ENCODE data around the gene BRD8.
"Not testable (repeated sequence)": the region's sequence is repeated elsewhere in the genome, so short reads cannot be mapped to it uniquely, and the experiment has no call there.

The BRD8 gene

GRCh38 chr5:138160706-138161105 lies 17.7 kb downstream of the BRD8 start:
- no peak for DNase-seq

- no peak for DNase-seq
Measured at GRCh38 chr5:138159666-138160065, 18.8 kb downstream of the BRD8 start.

- DNase-seq = no peak
Measured at GRCh38 chr5:138157626-138158025, 20.8 kb downstream of the BRD8 start.

- not testable (repeated sequence) for DNase-seq
Measured at GRCh38 chr5:138155977-138156376, 22.5 kb downstream of the BRD8 start.

- DNase-seq = no peak
Measured at GRCh38 chr5:138149530-138149929, 28.9 kb downstream of the BRD8 start.

- DNase-seq = no peak
Measured at GRCh38 chr5:138148811-138149210, 29.6 kb downstream of the BRD8 start.

GRCh38 chr5:138143578-138143977 lies 34.9 kb downstream of the BRD8 start:
- DNase-seq = not testable (repeated sequence)

- DNase-seq = no peak
Measured at GRCh38 chr5:138141734-138142133, 36.7 kb downstream of the BRD8 start.

GRCh38 chr5:138140268-138140667 lies 38.2 kb downstream of the BRD8 start:
- DNase-seq = no peak

GRCh38 chr5:138139781-138140090 lies 38.7 kb downstream of the BRD8 start:
- DNase-seq = no peak

GRCh38 chr5:138138949-138139780 lies 39.3 kb downstream of the BRD8 start, which contains the start of gene NME5:
NME5 (minus strand) TSS chr5:138139428; CDS start chr5:138138780, 648 bp downstream.
- no peak for DNase-seq

GRCh38 chr5:138132543-138132942 lies 45.9 kb downstream of the BRD8 start:
- no peak for DNase-seq

GRCh38 chr5:138129347-138129746 lies 49.1 kb downstream of the BRD8 start:
- no peak for DNase-seq

GRCh38 chr5:138128334-138128733 lies 50.1 kb downstream of the BRD8 start:
- DNase-seq = no peak

GRCh38 chr5:138115254-138115653 lies 63.2 kb downstream of the BRD8 start:
- no peak for DNase-seq

- DNase-seq = no peak
Measured at GRCh38 chr5:138111937-138112336, 66.5 kb downstream of the BRD8 start.

GRCh38 chr5:138111181-138111580 lies 67.2 kb downstream of the BRD8 start:
- no peak for DNase-seq

- no peak for DNase-seq
Measured at GRCh38 chr5:138110266-138110963, 68.0 kb downstream of the BRD8 start.

GRCh38 chr5:138109463-138110265 lies 68.8 kb downstream of the BRD8 start:
- no peak for DNase-seq

GRCh38 chr5:138107213-138107612 lies 71.2 kb downstream of the BRD8 start:
- no peak for DNase-seq

- no peak for DNase-seq
Measured at GRCh38 chr5:138105709-138106108, 72.7 kb downstream of the BRD8 start.

- DNase-seq = no peak
Measured at GRCh38 chr5:138103319-138103637, 75.2 kb downstream of the BRD8 start.

GRCh38 chr5:138102454-138103318 lies 75.7 kb downstream of the BRD8 start:
- DNase-seq = no peak
